ENCODE data around the gene TJP1.
A peak's percentile ranks its signal among the peaks of the same experiment; 100 is the strongest.
"Not testable (repeated sequence)": the region's sequence is repeated elsewhere in the genome, so short reads cannot be mapped to it uniquely, and the experiment has no call there.

TJP1 gene

GRCh38 chr15:29672923-29673809 lies 149.1 kb downstream of the TJP1 start:
- DNase-seq (ENCODE audit: extremely low read depth, low read depth) = no peak
- no peak for TF ChIP-seq CTCF (IDR thresholded peaks at IDR 0.05; ENCODE audit: low read depth, low read length)

- TF ChIP-seq CTCF (IDR thresholded peaks at IDR 0.05; ENCODE audit: low read depth, low read length) = no peak
- DNase-seq (ENCODE audit: extremely low read depth, low read depth) = no peak
Measured at GRCh38 chr15:29672446-29672845, 149.8 kb downstream of the TJP1 start.

- not testable (repeated sequence) for DNase-seq (ENCODE audit: extremely low read depth, low read depth)
Measured at GRCh38 chr15:29672046-29672445, 150.2 kb downstream of the TJP1 start.

GRCh38 chr15:29670998-29671981 lies 151.0 kb downstream of the TJP1 start:
- no peak for TF ChIP-seq CTCF (IDR thresholded peaks at IDR 0.05; ENCODE audit: low read depth, low read length)
- peak; percentile 31 for DNase-seq (ENCODE audit: extremely low read depth, low read depth)

- no peak for TF ChIP-seq CTCF (IDR thresholded peaks at IDR 0.05; ENCODE audit: low read depth, low read length)
- no peak for DNase-seq (ENCODE audit: extremely low read depth, low read depth)
Measured at GRCh38 chr15:29670266-29670665, 152.0 kb downstream of the TJP1 start.

- TF ChIP-seq CTCF (IDR thresholded peaks at IDR 0.05; ENCODE audit: low read depth, low read length) = no peak
- DNase-seq (ENCODE audit: extremely low read depth, low read depth) = no peak
Measured at GRCh38 chr15:29669823-29670222, 152.4 kb downstream of the TJP1 start.

GRCh38 chr15:29668120-29668602 lies 154.1 kb downstream of the TJP1 start:
- TF ChIP-seq CTCF (IDR thresholded peaks at IDR 0.05; ENCODE audit: low read depth, low read length) = peak; percentile 58
- peak; percentile 34 for DNase-seq (ENCODE audit: extremely low read depth, low read depth)
